H1 (cell line): ENCODE measurements around the gene SPOP. TPM values are rescaled to one million over a fixed set of nuclear protein-coding genes. Genes with fewer than 3 reads are reported as not detected.

Experiments used
- HDAC2 ChIP-seq, 2 experiments: fragments of 300-600 bp in 1 of 2; sonication (generic) in 1 of 2; IDR thresholded peaks; 2 replicates each; pipeline ENCODE4 v1.6.1; 2011 to 2012; ENCODE audit warnings: low read depth in 2 of 2, low read length in 2 of 2, mild to moderate bottlenecking in 2 of 2, moderate library complexity in 2 of 2, borderline replicate concordance in 1 of 2, inconsistent platforms in 1 of 2
- JUN ChIP-seq: IDR thresholded peaks from 2 replicates; pipeline ENCODE4 v1.6.1; 2011; ENCODE audit warnings: low read depth, mild to moderate bottlenecking, improper control_type of control experiment, low read length
- MAX ChIP-seq: IDR thresholded peaks from 2 replicates; pipeline ENCODE4 v1.6.1; 2012; ENCODE audit warnings: inconsistent platforms
- POU5F1 ChIP-seq: IDR thresholded peaks from 2 replicates; pipeline ENCODE4 v1.6.1; 2011; ENCODE audit warnings: low read depth, mild to moderate bottlenecking, low read length, moderate library complexity
- polyA plus RNA-seq, 7 experiments: library from polyadenylated mRNA; depleted of rRNA in 3 of 7; stranded (reverse) in 5 of 7; unstranded in 2 of 7; fragments of >200 nt in 5 of 7; fragments of 200-250 nt in 2 of 7; gene quantifications; 1 replicate in 5 of 7; 2 replicates in 1 of 7; 4 replicates in 1 of 7; pipeline versions ENCODE4 v1.2.1 to v1.2.3, GENCODE V29; 2011 to 2013; ENCODE audit warnings: missing spikeins in 2 of 7, mixed read lengths in 2 of 7
- total RNA-seq: library from RNA; stranded (reverse); fragmentation: NEBNext Ultra II Directional; extraction: Animal tissue kit (Norgen Biotek cat#: 25700); gene quantifications from 2 replicates; pipeline ENCODE4 v1.2.1, GENCODE V29; 2021

SPOP gene
- total and polyA plus RNA-seq, 2 of the 8 experiments (the other 6 are each of a cell fraction or from before 2014, with no cell fraction given), result 13.3 to 25.6 TPM

- no peak for TF ChIP-seq MAX
- TF ChIP-seq POU5F1, result no peak
- TF ChIP-seq JUN, result no peak
- TF ChIP-seq HDAC2 (IDR thresholded peaks at IDR 0.05; ENCODE audit: borderline replicate concordance in 1 of 2, low read depth in 2 of 2, low read length in 2 of 2), result no peak
Observed at GRCh38 chr17:49577650-49577934, 100.3 kb downstream of the SPOP start (continued).
